HG03575 (cell line): ENCODE results near the gene DLX3.

Experiments
- ATAC-seq: cut with Tn5 transposase; IDR thresholded peaks from one replicate; pipeline ENCODE4 v1.9.1; 2021; ENCODE audit not compliant: unreplicated experiment, insufficient number of reproducible peaks, low FRiP score; ENCODE audit errors: extremely low read depth

Gene DLX3

DNA sequence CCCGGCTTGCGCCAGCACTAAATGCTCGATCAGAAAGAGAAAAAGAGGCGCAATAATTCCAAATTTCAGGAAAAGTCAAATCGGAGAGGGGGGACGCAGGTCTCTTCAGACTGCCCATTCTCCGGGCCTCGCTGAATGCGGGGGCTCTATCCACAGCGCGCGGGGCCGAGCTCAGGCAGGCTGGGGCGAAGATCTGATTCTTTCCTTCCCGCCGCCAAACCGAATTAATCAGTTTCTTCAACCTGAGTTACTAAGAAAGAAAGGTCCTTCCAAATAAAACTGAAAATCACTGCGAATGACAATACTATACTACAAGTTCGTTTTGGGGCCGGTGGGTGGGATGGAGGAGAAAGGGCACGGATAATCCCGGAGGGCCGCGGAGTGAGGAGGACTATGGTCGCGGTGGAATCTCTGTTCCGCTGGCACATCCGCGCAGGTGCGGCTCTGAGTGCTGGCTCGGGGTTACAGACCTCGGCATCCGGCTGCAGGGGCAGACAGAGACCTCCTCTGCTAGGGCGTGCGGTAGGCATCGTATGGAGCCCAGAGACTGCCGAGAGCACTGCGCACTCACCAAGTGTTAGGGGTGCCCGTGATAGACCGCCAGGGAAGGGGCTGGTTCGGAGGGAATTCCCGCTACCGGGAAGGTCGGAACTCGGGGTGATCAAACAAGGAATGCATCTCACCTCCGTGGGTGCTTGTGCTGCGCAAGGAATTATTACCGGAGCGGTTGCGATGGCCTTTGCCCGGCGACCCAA is 30.1 kb downstream of the DLX3 start:
- ATAC-seq, result no peak

DNA sequence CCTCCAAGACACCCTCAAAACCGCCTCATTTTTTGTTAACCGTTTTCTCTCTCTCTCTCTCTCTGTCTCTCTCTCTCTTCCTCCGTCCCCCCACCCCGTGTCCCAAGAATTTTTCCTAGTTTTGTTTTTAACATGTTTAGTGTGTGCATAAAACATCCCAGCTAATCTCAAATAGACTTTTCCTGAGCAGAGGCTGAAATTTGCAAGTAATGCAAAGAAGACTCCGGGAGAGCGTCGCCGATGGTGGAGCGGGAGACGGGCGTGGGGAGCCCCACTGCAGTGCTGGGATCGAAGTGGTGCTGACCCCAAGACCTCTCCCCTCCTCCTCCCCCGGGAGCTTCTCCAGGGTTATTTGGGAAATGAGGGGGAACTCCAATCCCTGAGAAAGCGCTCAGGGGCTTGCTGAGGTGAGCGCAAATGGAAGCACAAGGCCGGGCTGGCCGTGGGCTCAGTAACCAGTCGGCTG is 30.7 kb downstream of the DLX3 start:
- no peak for ATAC-seq

DNA sequence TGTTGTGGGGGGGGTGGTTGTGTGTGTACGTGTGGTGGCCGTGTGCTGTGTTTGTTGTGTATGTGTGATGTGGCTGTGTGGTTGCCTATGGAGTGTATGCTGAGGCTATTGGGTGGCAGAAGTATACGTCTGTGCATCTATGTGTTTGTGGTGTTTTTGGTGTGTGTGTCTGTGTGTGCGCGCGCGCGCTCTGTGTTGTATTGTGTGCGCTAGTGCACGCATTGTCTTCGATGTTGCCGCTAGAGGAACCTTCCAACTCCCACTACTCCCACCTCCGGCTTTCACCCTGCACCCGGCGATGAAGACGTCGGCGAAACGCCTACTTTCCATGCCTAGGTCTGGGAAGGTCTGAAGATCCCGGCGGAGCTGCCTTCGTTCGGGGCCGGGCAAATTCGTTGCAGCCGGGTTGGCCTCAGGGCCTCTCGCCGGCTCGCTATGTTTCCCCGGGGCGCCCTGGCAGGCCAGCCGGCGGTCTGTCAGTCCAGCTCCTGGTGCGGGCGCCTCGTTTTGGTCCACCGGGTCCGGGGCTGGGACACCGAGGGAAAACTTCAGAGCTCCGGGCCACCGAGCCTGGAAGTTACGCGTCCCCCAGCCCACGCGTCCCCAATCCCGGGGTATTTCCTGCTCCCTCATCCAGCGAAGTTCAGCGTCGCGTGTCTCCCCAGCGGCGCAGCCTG is 31.3 kb downstream of the DLX3 start:
- ATAC-seq, result no peak

DNA sequence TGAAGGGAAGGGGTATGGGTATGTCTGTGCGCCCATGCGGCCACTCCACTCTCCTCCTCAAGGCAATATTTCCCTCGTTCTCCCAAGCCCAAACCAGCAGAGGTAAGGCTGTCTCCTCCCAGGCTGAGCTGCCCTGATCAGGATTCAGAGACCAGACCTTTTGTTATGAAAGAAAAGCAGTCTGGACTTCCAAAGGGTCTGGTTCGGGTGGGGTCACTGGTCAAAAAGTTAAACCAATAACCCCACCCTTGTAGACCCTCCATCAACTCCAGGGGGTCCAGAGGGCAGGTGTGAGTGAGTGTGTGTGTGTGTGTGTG is 31.8 kb downstream of the DLX3 start:
- ATAC-seq, result no peak

DNA sequence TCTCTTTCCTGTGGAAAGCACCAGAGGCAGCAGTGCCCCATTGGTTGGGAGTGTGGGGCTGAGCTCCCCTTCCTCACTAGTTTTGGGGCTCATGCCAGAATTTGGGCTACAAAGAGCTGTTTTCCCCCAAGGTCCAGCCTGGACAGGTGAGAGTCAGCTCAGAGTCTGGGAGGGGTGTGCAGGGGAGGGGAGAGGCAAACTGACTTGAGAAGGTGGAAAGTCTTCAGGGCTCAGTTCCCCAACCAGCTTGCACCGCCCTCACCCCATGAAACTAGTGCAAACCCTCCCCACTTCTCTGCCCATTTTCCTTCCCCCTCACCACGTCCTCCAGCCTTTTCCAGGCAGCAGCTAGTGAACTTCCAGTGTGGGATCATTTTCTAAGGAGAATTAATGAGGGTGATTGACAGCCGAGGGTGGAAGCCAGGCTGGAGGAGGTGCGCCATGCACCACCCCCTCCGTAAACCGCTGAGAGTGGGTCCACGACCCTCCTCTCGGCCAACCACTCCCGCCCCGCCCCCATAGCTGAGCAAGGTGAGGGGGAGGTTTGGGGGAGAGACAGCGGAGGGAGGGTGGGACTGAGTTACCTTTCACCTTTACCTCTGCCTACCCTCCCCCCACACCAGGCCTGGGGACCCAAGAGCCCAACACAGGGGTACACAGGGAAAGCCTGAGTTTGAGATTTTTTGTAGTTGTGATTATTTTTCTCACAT is 32.3 kb downstream of the DLX3 start:
- ATAC-seq, result no peak

DNA sequence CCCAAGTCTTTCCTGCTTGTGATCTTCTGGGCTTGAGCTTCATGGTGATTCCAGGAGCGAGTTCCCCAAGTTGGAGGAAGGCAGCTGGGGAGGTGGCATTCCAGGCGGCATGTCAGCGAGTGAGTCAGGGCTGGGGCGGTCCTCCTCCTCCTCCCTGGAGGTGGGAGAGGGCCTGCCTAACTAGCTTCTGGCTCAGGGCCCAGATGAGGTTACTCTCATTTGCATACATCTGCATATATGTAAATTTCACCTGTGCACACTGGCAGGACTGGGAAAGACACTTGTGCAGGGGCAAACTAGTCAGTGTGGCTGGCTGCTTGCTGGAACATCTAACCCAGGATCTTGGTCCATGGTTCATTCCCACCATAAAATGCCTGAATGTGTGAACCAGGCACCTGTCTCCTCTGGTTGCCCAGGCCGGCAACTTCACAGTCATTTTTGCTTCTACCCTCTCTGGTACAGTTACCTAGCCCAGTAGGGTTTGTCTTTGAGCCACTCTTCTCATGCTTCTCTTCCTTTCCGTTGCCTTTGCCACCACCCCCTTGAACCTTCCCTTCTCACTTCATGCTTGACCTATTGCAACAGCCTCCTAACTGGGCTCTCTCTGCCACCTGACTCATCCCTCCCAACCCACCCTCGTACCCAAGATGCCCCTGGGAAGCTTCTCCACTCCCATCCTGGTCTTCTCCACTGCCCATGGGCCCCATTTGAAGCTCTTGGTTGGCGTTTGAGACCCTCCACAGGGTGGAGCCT is 35.7 kb downstream of the DLX3 start:
- ATAC-seq, result no peak

DNA sequence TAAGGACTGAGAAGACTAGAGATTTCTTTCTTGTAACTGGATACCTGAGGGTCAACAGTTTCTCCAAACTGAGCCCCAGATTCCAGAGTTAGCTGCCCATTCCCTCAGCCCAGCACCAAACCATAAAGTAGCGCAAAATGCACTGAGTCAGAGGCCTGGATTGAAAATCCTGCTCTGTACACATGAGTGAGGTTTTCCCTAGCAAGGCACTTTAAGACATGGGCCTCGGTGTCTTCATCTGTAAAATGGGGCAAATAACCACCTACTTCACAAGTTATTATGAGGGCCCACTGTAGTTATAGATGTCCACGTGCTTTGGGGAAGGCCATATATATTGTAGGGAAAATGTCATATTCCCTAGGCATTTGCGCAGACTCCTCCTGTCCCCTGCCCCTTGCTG is 36.3 kb downstream of the DLX3 start:
- no peak for ATAC-seq

DNA sequence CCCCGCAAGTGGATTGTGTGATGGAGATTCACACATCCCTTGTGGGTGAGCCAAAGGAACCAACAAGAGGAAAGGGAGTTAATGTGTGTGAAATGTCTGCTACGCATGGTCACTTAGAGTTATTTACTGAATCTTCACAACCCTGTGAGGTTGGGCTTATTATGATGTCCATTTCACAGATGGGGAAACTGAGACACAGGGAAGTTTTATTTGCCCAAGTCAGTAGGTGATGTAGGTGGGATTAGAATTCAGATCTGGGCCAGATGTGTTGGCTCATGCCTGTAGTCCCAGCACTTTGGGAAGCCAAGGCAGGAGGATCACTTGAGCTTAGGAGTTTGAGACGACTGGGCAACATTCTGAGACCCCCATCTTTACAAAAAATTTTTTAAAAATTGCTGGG is 37.7 kb downstream of the DLX3 start:
- no peak for ATAC-seq

DNA sequence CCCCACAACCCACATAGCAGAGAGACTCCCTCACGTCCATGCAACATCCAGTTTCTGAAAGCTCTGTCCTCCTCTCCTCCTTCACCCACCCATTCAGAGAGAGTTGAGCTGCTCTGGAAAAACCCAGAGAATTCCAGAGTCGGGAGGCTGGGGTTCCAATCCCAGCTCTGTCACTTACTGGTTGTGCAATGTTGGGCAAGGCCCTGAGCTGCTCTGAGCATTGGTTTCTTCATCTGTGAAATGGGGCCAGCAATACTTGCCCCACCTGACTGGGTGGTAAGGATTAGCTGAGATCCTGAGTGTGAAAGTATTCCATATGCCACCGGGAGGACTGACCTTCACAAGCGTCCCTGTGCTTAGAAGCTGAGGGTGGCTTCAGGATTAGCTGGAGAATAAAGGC is 38.2 kb downstream of the DLX3 start:
- no peak for ATAC-seq

DNA sequence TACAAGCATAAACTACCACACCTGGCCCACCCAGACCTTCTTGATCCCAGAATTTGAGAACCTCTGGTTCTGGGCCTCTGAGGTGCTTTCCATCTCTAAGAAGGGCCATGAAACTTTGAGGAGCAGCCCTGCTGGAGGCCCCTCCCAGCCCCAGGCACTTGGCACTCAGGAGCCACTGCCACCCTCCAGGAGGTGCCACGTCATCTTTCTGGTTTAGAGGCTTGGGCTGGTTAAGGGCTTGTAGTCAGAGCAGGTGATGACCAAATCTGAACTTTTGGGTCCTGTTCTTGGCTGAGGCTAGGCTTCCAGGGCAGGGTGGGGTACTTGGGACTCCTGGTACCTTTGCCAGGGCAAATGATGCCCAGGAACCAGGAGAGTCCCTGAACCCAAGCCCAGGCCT is 39.9 kb downstream of the DLX3 start:
- no peak for ATAC-seq

DNA sequence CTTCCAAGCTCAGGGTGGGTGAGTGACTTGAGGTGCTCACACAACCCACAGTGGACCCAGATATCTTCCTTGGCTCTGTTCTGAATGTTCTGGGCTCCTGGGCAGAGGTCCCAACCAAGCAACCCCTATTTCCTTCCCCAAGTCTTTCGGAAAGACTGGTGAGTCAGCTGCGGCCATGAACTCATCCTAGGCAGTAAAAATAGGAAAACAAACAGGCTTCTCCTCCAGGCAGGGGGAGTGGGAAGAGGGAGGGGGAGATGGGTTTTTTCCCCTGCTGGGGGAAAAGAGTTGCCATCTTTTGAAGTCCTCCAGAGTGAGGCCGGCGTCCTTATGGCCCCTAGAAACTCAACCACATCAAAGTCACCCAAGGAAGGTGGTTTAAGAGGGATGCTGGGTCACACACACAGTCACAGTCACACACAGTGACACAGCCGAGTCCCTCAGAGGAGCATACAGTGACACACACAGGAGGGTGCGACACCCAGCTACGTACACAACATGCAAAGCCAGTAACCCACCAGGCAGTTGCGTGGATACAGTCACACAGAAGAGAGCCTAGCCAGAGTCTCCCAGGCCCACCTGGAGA is 42.0 kb downstream of the DLX3 start:
- no peak for ATAC-seq

DNA sequence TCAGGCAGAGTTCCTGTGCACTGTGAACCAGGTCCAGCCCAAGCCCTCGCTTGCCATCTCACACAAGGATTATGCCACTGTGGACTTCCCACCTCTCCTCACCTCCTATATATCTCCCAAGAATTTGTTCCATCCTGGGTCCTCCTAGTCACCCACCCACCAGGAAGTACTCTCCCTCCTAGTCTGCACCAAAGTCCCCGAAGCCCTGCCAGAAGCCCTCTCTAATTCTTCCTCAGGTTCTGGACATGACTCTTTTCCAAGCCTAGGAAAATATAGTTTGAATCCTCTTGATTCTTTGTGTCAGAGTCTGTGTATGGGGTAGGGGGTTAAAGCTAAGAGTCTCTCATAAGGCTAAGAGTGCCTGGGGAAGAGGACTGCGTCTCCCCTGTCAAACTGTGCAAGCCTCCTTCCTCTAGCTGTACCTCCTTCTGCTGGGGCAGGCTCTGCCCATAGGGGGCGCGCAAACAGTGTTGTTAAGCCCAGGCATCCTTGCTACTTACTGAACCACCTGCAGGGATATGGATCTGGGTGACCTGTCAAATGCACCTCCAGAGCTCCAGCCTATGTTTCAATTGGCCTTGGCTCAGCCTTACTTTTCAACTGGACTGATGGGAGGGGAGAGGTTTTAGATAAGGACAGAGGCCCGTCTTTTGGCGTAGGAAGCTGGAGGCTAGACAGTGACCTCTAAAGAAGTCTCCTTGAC is 42.7 kb downstream of the DLX3 start:
- no peak for ATAC-seq

DNA sequence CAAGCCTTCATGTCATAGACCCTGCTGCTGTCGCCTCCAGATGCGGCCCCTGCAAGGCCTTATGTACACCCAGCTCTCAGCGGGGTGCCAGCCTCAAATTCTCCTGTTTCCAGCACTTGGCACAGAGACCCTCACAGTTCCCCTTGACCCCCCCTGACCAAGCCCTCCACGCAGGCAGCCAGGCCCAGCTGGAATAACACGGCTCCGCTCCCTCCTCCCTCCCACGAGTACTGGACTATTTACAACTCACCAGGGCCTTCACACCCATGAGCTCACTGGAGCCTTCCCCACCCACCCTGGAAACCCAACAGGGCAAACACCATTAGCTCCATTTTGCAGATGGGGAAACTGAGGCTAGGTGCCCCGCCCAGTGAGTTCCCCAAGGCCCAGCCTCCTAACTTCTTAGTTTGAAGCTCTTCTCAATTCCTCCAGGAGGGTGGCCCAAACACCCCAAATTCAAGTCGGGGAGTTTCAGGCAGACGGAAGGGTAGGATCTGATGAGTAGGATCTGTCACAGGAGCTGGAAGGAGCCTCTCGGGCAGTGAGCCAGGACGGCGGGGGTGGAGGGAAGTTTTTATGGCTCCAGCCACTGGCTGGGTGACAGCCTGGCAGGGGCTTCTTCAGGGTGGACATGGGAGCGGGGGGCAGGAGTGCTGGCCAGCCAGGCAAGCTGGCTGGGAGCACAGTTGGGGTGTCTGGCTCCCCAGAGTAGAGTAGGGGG is 43.5 kb downstream of the DLX3 start:
- no peak for ATAC-seq

DNA sequence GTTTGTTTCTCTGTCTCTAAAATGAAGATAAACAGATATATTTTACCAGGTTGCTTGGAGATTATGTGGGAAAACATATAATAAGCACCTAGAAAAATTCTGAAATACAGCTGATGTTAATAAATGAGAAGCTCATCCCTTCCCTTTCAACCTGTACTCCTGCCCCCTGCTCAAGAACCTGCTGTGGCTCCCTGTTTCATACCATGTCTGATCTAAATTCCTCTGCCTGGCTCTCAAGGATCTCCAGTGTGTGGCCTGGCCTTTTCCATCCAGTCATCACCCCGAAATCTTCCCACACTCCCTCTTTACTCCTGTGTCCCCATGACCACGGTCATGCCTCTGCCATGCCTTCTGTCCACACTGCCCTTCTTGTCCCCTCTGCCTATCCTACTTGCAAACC is 45.4 kb downstream of the DLX3 start:
- ATAC-seq, result no peak

DNA sequence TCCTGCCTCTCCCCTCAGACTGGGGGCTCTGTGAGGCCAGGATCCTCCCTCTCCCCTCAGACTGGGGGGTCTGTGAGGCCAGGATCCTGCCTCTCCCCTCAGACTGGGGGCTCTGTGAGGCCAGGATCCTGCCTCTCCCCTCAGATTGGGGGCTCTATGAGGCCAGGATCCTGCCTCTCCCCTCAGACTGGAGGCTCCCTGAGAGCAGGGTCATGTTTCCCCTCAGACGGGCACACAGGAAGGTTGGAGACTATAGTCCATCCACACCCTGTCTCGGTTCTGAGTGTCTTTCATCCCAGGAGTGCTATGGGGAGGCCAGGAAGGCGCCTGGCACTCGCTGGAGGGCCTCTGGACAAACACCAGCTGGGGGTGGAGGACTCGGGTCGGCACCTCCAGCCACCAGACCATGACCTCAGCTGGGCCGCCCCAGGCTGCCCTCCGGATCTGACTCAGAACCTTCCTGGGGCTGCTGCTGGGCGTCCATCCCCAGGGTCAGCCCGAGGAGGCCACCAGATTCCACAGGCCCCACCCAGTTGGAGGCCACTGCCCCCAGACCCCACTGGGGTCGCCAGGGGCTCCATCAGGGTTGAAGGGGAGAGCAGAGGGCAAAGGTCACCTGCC is 48.0 kb downstream of the DLX3 start:
- ATAC-seq, result no peak

DNA sequence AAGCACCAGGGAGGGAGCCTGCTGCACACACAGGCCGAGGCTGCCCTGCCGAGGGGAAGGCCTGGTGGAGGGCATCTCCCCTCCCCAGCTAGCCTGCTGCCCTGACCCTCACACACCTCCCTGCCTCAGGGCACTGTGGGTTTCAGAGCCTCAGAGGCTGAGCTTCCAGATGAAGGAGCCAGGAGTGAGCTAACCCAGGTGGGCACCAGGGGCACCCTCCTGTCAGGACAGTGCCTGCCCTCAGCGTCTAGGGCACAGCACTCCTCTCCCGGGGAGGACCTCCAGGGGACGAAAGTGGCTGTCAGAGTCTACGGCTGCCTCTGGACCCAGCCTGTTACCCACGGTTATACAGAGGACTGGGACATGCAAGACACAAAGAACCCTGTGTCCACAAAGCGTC is 48.8 kb downstream of the DLX3 start:
- ATAC-seq, result no peak

DNA sequence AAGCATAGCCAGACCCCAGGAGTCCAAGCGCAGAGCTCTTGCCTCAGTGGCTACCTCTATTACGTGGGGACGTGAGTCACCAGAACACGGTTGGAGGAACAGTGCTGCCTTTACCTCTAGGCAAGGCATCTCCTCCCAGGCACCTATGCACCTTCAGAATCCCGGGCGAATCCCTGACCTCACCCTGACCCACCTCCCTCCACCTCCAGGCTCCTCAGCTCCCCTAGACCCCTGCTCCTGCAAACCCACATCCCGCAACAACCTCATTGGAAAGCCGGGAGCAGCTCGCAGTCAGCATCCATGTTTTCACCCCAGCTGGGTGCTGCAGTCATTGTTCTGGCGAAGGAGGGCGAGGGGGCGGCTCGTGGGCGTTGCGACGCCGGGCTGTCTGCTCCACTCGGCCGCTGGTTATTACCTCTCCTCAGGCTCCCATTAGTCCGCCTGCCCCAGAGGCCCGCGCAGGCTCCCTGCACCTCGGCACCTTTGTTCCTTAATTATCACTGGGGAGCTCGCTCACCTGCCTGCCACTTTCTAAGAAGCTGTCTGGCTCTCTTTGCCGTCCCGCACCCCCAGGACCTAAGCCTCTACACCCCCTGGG is 50.7 kb downstream of the DLX3 start:
- ATAC-seq, result no peak
